Measurements from ENCODE around the gene RNF180.

Gene RNF180

DNA sequence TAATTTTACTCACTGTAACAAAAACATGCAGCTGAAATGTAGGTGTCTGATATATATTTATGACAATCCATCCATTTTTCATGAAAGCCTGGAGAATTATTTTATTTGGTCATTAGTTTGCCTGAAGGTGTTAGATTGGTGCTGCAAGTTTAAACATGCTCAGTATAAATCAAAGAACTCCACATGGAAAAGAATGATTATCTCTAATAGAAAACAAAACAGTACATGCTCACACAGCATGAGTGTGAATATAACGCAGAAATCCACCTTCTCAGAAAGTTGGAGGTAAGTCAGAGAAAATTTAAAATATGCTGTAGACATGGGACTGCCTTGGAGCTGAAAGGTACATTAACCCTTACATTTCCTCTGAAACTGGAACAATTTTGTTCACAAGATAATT lies 174.7 kb downstream of the RNF180 start:
- Histone ChIP-seq H3K27ac (ENCODE audit: extremely low read depth, low read depth, low read length) (no peak overlapping the region), H3K4me3 (ENCODE audit: low read depth, low read length) (no peak overlapping the region), H3K9me3 (ENCODE audit: control insufficient read depth, insufficient read depth, low read depth, low read length) (no peaks in the 10 kb centered on the region), H3K36me3 (ENCODE audit: control insufficient read depth in 2 of 2, insufficient read depth in 1 of 2, low read length in 2 of 2) (no peaks in the 10 kb centered on the region), H3K4me1 (ENCODE audit: control insufficient read depth, insufficient read depth, low read length) (no peaks in the 10 kb centered on the region)
- no peak for TF ChIP-seq ZNF530 (tag by site-specific recombination; IDR thresholded peaks at IDR 0.05; ENCODE audit: low read depth)
- TF ChIP-seq ZNF777 (tag by site-specific recombination; IDR thresholded peaks at IDR 0.05; ENCODE audit: borderline replicate concordance): no peak
- no peak for TF ChIP-seq ZNF560 (tag by site-specific recombination; IDR thresholded peaks at IDR 0.05; ENCODE audit: borderline replicate concordance)
- TF ChIP-seq TRIM28 (IDR thresholded peaks at IDR 0.05; ENCODE audit: borderline replicate concordance, low read length): no peak
- no peak for TF ChIP-seq ZNF18 (tag by site-specific recombination; IDR thresholded peaks at IDR 0.05)
- CTCF ChIA-PET: no interaction called here
- POLR2A ChIA-PET: no interaction called here

DNA sequence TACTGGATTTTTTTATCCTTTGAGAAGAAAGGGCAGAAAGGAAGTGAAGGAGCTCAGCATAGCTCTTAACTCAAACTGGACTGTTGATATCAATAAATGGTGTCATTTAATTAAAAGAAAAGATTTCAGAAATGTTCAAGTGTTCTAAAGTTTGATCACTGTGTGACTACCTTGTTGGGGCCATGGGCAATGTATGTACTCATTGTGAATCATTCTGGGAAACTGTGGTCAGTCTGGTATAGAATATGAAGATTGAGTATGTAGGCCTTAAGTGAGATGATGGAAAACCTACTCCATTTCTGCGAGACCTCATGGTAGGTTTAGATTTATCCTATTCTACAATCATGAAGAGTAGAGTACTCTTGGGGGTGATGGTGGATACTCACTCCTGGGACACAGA lies 175.7 kb downstream of the RNF180 start:
- Histone ChIP-seq H3K4me1 (ENCODE audit: control insufficient read depth, insufficient read depth, low read length) (no peaks in the 10 kb centered on the region), H3K4me3 (ENCODE audit: low read depth, low read length) (no peak overlapping the region), H3K9me3 (ENCODE audit: control insufficient read depth, insufficient read depth, low read depth, low read length) (no peaks in the 10 kb centered on the region), H3K36me3 (ENCODE audit: control insufficient read depth in 2 of 2, insufficient read depth in 1 of 2, low read length in 2 of 2) (no peaks in the 10 kb centered on the region), H3K27ac (ENCODE audit: extremely low read depth, low read depth, low read length) (no peak overlapping the region)
- POLR2A ChIA-PET: no interaction called here
- CTCF ChIA-PET: no interaction called here
- no peak for TF ChIP-seq ZNF426 (tag by site-specific recombination; IDR thresholded peaks at IDR 0.05)
- TF ChIP-seq ZNF280C (tag by site-specific recombination; IDR thresholded peaks at IDR 0.05): no peak
- TF ChIP-seq PATZ1 (tag by site-specific recombination; IDR thresholded peaks at IDR 0.05): no peak
- TF ChIP-seq ZNF629 (tag by site-specific recombination; IDR thresholded peaks at IDR 0.05): no peak
- no peak for TF ChIP-seq ZNF501 (tag by site-specific recombination; IDR thresholded peaks at IDR 0.05)
- no peak for TF ChIP-seq ZNF791 (tag by site-specific recombination; IDR thresholded peaks at IDR 0.05)
- no peak for TF ChIP-seq BCL11A (tag by site-specific recombination; IDR thresholded peaks at IDR 0.05; ENCODE audit: low read depth)
- TF ChIP-seq IKZF3 (tag by site-specific recombination; IDR thresholded peaks at IDR 0.05): no peak
- TF ChIP-seq ZNF785 (tag by site-specific recombination; IDR thresholded peaks at IDR 0.05): no peak
- no peak for TF ChIP-seq ZNF133 (tag by site-specific recombination; IDR thresholded peaks at IDR 0.05)
- TF ChIP-seq TCF7L2 (IDR thresholded peaks at IDR 0.05; ENCODE audit: borderline replicate concordance, low read depth, low read length): no peak
- no peak for TF ChIP-seq HIC1 (tag by site-specific recombination; IDR thresholded peaks at IDR 0.05)
- no peak for TF ChIP-seq ZNF654 (tag by site-specific recombination; IDR thresholded peaks at IDR 0.05; ENCODE audit: low read depth)
- TF ChIP-seq ZNF37A (tag by site-specific recombination; IDR thresholded peaks at IDR 0.05): no peak
- TF ChIP-seq, protein P1, sequence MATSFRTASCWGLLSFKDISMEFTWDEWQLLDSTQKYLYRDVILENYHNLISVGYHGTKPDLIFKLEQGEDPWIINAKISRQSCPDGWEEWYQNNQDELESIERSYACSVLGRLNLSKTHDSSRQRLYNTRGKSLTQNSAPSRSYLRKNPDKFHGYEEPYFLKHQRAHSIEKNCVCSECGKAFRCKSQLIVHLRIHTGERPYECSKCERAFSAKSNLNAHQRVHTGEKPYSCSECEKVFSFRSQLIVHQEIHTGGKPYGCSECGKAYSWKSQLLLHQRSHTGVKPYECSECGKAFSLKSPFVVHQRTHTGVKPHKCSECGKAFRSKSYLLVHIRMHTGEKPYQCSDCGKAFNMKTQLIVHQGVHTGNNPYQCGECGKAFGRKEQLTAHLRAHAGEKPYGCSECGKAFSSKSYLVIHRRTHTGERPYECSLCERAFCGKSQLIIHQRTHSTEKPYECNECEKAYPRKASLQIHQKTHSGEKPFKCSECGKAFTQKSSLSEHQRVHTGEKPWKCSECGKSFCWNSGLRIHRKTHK (tag by site-specific recombination; IDR thresholded peaks at IDR 0.05): no peak
- no peak for TF ChIP-seq ZNF23 (tag by site-specific recombination; IDR thresholded peaks at IDR 0.05; ENCODE audit: borderline replicate concordance)
- TF ChIP-seq ZNF549 (tag by site-specific recombination; IDR thresholded peaks at IDR 0.05): no peak
